GM10248 (cell line): Measurements from ENCODE around the gene CDKN1C.

ENCODE experiments used
- CTCF ChIA-PET: fragments of 300-600 bp; sonication (Branson Sonifier 250); formaldehyde crosslinking; extraction: SDS; loops from one replicate; lab custom pipeline; 2021; ENCODE audit warnings: antibody characterized with exemption; lab: Yijun Ruan, JAX
- POLR2A ChIA-PET: fragments of 350-650 bp; sonication (Branson Sonifier 250); formaldehyde crosslinking; extraction: SDS; loops from one replicate; lab custom pipeline; 2020; ENCODE audit warnings: antibody characterized with exemption; lab: Yijun Ruan, JAX
- DNase-seq: peaks from one replicate; pipeline ENCODE4 v3.0.0; 2012; ENCODE audit errors: extremely low spot score
- CTCF ChIP-seq: IDR thresholded peaks from 2 replicates; pipeline ENCODE4 v1.5.1; 2012; ENCODE audit warnings: mild to moderate bottlenecking, low read depth; ENCODE audit errors: extremely low read depth, missing control alignments, control extremely low read depth

Gene CDKN1C

GRCh38 chr11:2902784-2903671, 17.5 kb upstream of the CDKN1C start:
- no peak for TF ChIP-seq CTCF
- POLR2A ChIA-PET = no interaction called here
- CTCF ChIA-PET = interaction anchor here (0.9 to 6.7 kb wide), 6 partner anchors 9 to 370 kb away, joined by 3 to 60 read pairs (median 6); no protein-coding TSS in a partner anchor
- no peak for DNase-seq

GRCh38 chr11:2901854-2902783, 16.5 kb upstream of the CDKN1C start:
- POLR2A ChIA-PET = interaction anchor here (0.6 to 0.8 kb wide), 3 partner anchors 180 to 797 kb away, joined by 3 to 4 read pairs (median 3); no protein-coding TSS in a partner anchor
- CTCF ChIA-PET = interaction anchor here (2.6 to 6.7 kb wide), 3 partner anchors 11 to 369 kb away, joined by 9 to 60 read pairs (median 13); no protein-coding TSS in a partner anchor
- TF ChIP-seq CTCF = no peak
- DNase-seq = peak; percentile 99

GRCh38 chr11:2901196-2901796, 15.7 kb upstream of the CDKN1C start:
- ChIA-PET CTCF (interaction anchor here (1.1 to 6.7 kb wide), 3 partner anchors 10 to 370 kb away, joined by 4 to 60 read pairs (median 6); no protein-coding TSS in a partner anchor), POLR2A (interaction anchor here (0.6 to 0.8 kb wide), 2 partner anchors 179 to 798 kb away, joined by 3 read pairs; no protein-coding TSS in a partner anchor)
- no peak for TF ChIP-seq CTCF
- DNase-seq = no peak

- ChIA-PET POLR2A (no interaction called here), CTCF (interaction anchor here (0.7 to 6.7 kb wide), 5 partner anchors 8 to 368 kb away, joined by 3 to 60 read pairs (median 10); no protein-coding TSS in a partner anchor)
- TF ChIP-seq CTCF = no peak
- DNase-seq = no peak
These were observed 13.7 kb upstream of the CDKN1C start for GRCh38 chr11:2899080-2899783.

- TF ChIP-seq CTCF = no peak
- POLR2A ChIA-PET = no interaction called here
- CTCF ChIA-PET = interaction anchor here (0.6 to 1.9 kb wide), 5 partner anchors 9 to 367 kb away, joined by 3 to 15 read pairs (median 5); no protein-coding TSS in a partner anchor
- DNase-seq = no peak
These were observed 12.9 kb upstream of the CDKN1C start for GRCh38 chr11:2898366-2899079.
